ENCODE results near the gene MCTP2.

- TF ChIP-seq CTCF (IDR thresholded peaks at IDR 0.05) = no peak
- TF ChIP-seq EP300 (IDR thresholded peaks at IDR 0.05) = no peak
These were observed 239.1 kb downstream of the MCTP2 start for GRCh38 chr15:94470492-94470891.
